IPS DF 6.9 (cell line): ENCODE measurements around the gene C4orf54.

Experiments used
- DNase-seq: peaks from one replicate; pipeline ENCODE4 v3.0.0-alpha.2; 2013; ENCODE audit warnings: low read depth, low spot score
- H3K27ac ChIP-seq: one replicate; pipeline ENCODE4 v1.5.1; 2013; ENCODE audit warnings: low read length, control low read depth
- H3K27me3 ChIP-seq: 2 replicates; pipeline ENCODE4 v1.6.1; 2013; ENCODE audit warnings: mild to moderate bottlenecking, low read length; ENCODE audit not compliant: control insufficient read depth, insufficient read depth
- H3K36me3 ChIP-seq: 2 replicates; pipeline ENCODE4 v1.6.1; 2013; ENCODE audit warnings: low read length; ENCODE audit not compliant: control insufficient read depth, insufficient read depth
- H3K4me1 ChIP-seq: 2 replicates; pipeline ENCODE4 v1.6.1; 2013; ENCODE audit warnings: low read length; ENCODE audit not compliant: control insufficient read depth, insufficient read depth
- H3K4me3 ChIP-seq: 2 replicates; pipeline ENCODE4 v1.5.1; 2013; ENCODE audit warnings: mild to moderate bottlenecking, low read length
- H3K9me3 ChIP-seq: 2 replicates; pipeline ENCODE4 v1.6.1; 2013; ENCODE audit warnings: low read length, inconsistent platforms; ENCODE audit not compliant: control insufficient read depth, insufficient read depth
- WGBS: extraction: QIAGEN DNeasy Blood & Tissue Kit; methylation state at CpG from one replicate; pipeline ENCODE4 v1.1.7; 2013; ENCODE audit warnings: mixed read lengths, missing lambda C conversion rate; ENCODE audit not compliant: insufficient read length, insufficient coverage; 5-methylcytosine and 5-hydroxymethylcytosine counted together

The C4orf54 gene

GRCh38 chr4:99677161-99677560 lies 19.5 kb upstream of the C4orf54 start:
- H3K36me3 ChIP-seq: no peaks in the 10 kb centered on the region
- no peak for DNase-seq
- no peaks in the 10 kb centered on the region for H3K27me3 ChIP-seq
- no peak overlapping the region for H3K4me3 ChIP-seq
- no peaks in the 10 kb centered on the region for H3K9me3 ChIP-seq
- H3K4me1 ChIP-seq: no peaks in the 10 kb centered on the region
- WGBS: no CpG with 5 or more reads among the region's 1 CpG
- no peak overlapping the region for H3K27ac ChIP-seq

GRCh38 chr4:99670409-99671073 lies 12.9 kb upstream of the C4orf54 start:
- H3K4me3 ChIP-seq: no peak overlapping the region
- WGBS: no CpG with 5 or more reads among the region's 5 CpGs
- no peaks in the 10 kb centered on the region for H3K27me3 ChIP-seq
- H3K9me3 ChIP-seq: no peaks in the 10 kb centered on the region
- H3K4me1 ChIP-seq: no peaks in the 10 kb centered on the region
- H3K27ac ChIP-seq: no peak overlapping the region
- H3K36me3 ChIP-seq: no peaks in the 10 kb centered on the region
- DNase-seq: no peak

- Histone ChIP-seq H3K27me3 (no peaks in the 10 kb centered on the region), H3K36me3 (no peaks in the 10 kb centered on the region), H3K27ac (no peak overlapping the region), H3K9me3 (no peaks in the 10 kb centered on the region), H3K4me1 (no peaks in the 10 kb centered on the region), H3K4me3 (no peak overlapping the region)
- no CpG with 5 or more reads among the region's 1 CpG for WGBS
- no peak for DNase-seq
Observed at GRCh38 chr4:99669084-99669483, 11.5 kb upstream of the C4orf54 start.

- Histone ChIP-seq H3K9me3 (no peaks in the 10 kb centered on the region), H3K36me3 (no peaks in the 10 kb centered on the region), H3K27ac (no peak overlapping the region), H3K27me3 (no peaks in the 10 kb centered on the region), H3K4me3 (no peak overlapping the region), H3K4me1 (no peaks in the 10 kb centered on the region)
- no CpG with 5 or more reads among the region's 1 CpG for WGBS
- no peak for DNase-seq
Observed at GRCh38 chr4:99668472-99668871, 10.8 kb upstream of the C4orf54 start.

- H3K27ac ChIP-seq: no peak overlapping the region
- no CpG with 5 or more reads among the region's 1 CpG for WGBS
- H3K4me3 ChIP-seq: no peak overlapping the region
- H3K36me3 ChIP-seq: no peaks in the 10 kb centered on the region
- no peaks in the 10 kb centered on the region for H3K27me3 ChIP-seq
- no peak for DNase-seq
- no peaks in the 10 kb centered on the region for H3K9me3 ChIP-seq
- no peaks in the 10 kb centered on the region for H3K4me1 ChIP-seq
Observed at GRCh38 chr4:99665983-99666382, 8.4 kb upstream of the C4orf54 start.

GRCh38 chr4:99664716-99665115 lies 7.1 kb upstream of the C4orf54 start:
- DNase-seq: no peak
- Histone ChIP-seq H3K9me3 (no peaks in the 10 kb centered on the region), H3K27me3 (no peaks in the 10 kb centered on the region), H3K4me3 (no peak overlapping the region), H3K36me3 (no peaks in the 10 kb centered on the region), H3K4me1 (no peaks in the 10 kb centered on the region), H3K27ac (no peak overlapping the region)

- Histone ChIP-seq H3K27me3 (no peaks in the 10 kb centered on the region), H3K27ac (no peak overlapping the region), H3K36me3 (no peaks in the 10 kb centered on the region), H3K4me3 (no peak overlapping the region), H3K9me3 (no peaks in the 10 kb centered on the region), H3K4me1 (no peaks in the 10 kb centered on the region)
- no peak for DNase-seq
- WGBS: no CpG with 5 or more reads among the region's 5 CpGs
Observed at GRCh38 chr4:99661907-99662306, 4.3 kb upstream of the C4orf54 start.

- no peak for DNase-seq
- WGBS: no CpG with 5 or more reads among the region's 4 CpGs
- H3K4me3 ChIP-seq: no peak overlapping the region
- no peaks in the 10 kb centered on the region for H3K9me3 ChIP-seq
- no peaks in the 10 kb centered on the region for H3K27me3 ChIP-seq
- no peaks in the 10 kb centered on the region for H3K4me1 ChIP-seq
- H3K27ac ChIP-seq: no peak overlapping the region
- H3K36me3 ChIP-seq: no peaks in the 10 kb centered on the region
Observed at GRCh38 chr4:99658666-99659065, 1.0 kb upstream of the C4orf54 start.

GRCh38 chr4:99655308-99656081 lies 2.1 kb downstream of the C4orf54 start:
- H3K4me1 ChIP-seq: no peaks in the 10 kb centered on the region
- no peaks in the 10 kb centered on the region for H3K36me3 ChIP-seq
- no peak overlapping the region for H3K4me3 ChIP-seq
- H3K9me3 ChIP-seq: no peaks in the 10 kb centered on the region
- H3K27me3 ChIP-seq: no peaks in the 10 kb centered on the region
- DNase-seq: no peak
- no peak overlapping the region for H3K27ac ChIP-seq
- no CpG with 5 or more reads among the region's 9 CpGs for WGBS

- Histone ChIP-seq H3K27ac (no peak overlapping the region), H3K9me3 (no peaks in the 10 kb centered on the region), H3K36me3 (no peaks in the 10 kb centered on the region), H3K4me3 (no peak overlapping the region), H3K27me3 (no peaks in the 10 kb centered on the region), H3K4me1 (no peaks in the 10 kb centered on the region)
- WGBS: no CpG with 5 or more reads among the region's 15 CpGs
- no peak for DNase-seq
Observed at GRCh38 chr4:99654361-99654761, 3.3 kb downstream of the C4orf54 start.

GRCh38 chr4:99653916-99654315 lies 3.7 kb downstream of the C4orf54 start:
- H3K27me3 ChIP-seq: no peaks in the 10 kb centered on the region
- no peaks in the 10 kb centered on the region for H3K4me1 ChIP-seq
- WGBS: no CpG with 5 or more reads among the region's 9 CpGs
- no peak overlapping the region for H3K27ac ChIP-seq
- no peak overlapping the region for H3K4me3 ChIP-seq
- H3K9me3 ChIP-seq: no peaks in the 10 kb centered on the region
- no peaks in the 10 kb centered on the region for H3K36me3 ChIP-seq
- no peak for DNase-seq
